Measurements from ENCODE around the gene C16orf96.
A peak's percentile ranks its signal among the peaks of the same experiment; 100 is the strongest.

The C16orf96 gene

GRCh38 chr16:4601036-4601863, 45.1 kb downstream of the C16orf96 start:
- DNase-seq (ENCODE audit: low read depth) = no peak

GRCh38 chr16:4601864-4602186, 45.7 kb downstream of the C16orf96 start:
- DNase-seq (ENCODE audit: low read depth) = no peak

GRCh38 chr16:4602331-4602730, 46.2 kb downstream of the C16orf96 start:
- no peak for DNase-seq (ENCODE audit: low read depth)

- no peak for DNase-seq (ENCODE audit: low read depth)
Measured at GRCh38 chr16:4603624-4604170, 47.6 kb downstream of the C16orf96 start.

- no peak for DNase-seq (ENCODE audit: low read depth)
Measured at GRCh38 chr16:4604401-4604800, 48.3 kb downstream of the C16orf96 start.

DNA sequence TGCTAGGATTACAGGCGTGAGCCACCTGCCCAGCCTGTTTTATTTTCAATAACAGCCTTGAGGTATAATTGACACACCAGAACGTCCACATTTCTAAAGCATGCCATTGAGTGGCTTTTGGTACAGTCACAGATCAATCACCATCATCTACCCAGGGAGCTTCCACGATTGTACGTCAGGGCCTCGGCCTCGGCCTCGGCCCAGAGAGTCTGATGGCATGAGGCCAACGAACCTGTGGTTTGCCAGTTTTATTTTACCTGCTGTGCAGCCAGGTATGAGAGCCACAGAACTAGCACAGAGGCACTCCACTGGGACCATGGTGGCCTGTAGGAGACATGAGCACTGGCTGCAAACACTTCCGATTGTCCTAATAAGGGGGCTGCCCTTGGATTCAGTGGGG, 50.2 kb downstream of the C16orf96 start:
- no peak for DNase-seq (ENCODE audit: low read depth)

GRCh38 chr16:4607841-4608703, 51.9 kb downstream of the C16orf96 start:
- no peak for DNase-seq (ENCODE audit: low read depth)

- no peak for DNase-seq (ENCODE audit: low read depth)
Measured at GRCh38 chr16:4608704-4608980, 52.5 kb downstream of the C16orf96 start.

DNA sequence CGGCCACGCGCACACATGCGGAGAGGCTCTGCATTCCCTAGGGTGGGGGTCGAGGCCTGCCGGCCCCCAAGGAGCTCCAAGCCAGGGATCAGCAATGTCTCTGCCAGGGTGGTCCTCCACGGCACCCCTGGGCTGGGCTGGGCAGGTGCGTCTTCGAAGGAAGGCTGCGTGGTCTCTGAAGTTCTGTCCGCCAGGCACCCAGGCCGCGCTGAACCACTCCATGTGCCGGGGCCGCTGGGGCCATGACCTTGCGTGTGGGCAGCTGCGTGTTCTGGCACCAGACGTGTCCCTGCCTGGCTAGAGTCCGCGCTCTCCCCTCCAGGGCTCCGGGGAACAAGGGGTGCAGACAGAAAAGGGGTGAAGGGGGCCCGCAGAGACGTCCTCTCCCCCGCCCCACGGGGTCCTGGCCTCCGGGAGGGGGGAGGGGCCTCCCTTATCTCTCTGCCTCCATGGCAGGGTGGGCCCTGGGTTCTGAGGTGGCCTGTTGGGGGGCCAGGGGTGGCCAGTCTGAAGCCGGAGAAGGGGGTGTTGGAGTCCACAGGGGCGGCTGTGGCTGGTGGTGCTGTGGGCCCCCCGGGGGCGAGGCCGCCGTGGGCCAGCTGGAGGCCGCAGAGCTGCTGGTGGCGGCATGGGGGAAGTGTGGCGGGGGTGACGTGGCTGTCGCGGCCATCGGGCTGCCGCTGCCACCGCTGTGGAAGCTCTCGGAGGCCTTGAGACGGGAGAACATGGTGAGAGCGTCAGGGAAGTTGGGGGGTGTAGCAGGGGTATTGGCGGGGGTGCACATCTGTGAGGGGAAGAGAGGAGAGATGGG, 53.3 kb downstream of the C16orf96 start:
- DNase-seq (ENCODE audit: low read depth) = no peak

DNA sequence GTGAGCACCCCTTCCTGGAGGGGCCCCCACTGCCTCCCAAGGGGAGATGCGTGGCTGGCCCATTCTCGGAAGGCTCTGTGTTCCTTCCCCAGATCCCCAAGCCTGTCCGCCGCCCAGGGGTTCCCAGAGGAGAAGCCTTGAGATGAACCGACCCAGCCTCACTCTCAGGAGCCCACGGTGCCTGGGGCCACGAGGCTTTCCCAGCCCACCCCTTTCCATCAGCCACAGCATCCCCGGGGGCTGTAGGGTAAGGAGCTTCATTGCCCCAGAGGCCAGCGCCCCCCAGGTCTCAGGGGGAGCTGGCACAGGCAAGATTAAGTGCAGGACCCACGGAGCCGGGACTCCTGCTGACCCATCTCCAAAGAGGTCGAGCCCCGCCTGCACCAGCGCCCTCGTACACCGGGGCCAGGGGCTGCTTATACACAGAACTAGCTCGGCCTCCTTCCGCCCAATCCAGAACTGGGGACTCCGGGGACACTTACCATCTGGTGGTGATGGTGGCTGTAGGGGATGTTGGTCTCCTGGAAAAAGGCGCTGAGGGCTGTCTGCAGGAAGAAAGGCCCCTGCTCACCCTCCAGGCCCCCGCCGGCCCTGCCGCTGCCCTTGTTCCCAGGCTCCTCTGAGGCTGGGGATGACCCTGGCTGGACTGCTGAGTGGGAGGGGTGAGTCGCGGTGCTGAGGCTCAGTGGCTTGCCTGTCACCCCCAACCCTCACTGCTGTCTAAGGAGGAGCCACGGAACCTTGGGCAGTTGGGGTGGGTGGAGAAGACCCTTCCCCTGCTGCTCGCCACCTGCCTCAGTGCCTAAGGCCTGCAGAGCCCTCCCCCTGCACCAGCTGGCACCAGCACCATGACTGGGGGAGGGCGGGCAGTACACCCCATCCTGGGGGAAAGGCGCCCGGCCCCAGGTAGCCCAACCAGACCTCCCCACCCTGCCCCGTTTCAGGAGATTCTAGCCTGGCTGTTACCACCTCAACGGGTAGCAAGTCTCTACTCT, 54.2 kb downstream of the C16orf96 start:
- DNase-seq (ENCODE audit: low read depth) = no peak

- no peak for DNase-seq (ENCODE audit: low read depth)
Measured at GRCh38 chr16:4611337-4612021, 55.3 kb downstream of the C16orf96 start.

DNA sequence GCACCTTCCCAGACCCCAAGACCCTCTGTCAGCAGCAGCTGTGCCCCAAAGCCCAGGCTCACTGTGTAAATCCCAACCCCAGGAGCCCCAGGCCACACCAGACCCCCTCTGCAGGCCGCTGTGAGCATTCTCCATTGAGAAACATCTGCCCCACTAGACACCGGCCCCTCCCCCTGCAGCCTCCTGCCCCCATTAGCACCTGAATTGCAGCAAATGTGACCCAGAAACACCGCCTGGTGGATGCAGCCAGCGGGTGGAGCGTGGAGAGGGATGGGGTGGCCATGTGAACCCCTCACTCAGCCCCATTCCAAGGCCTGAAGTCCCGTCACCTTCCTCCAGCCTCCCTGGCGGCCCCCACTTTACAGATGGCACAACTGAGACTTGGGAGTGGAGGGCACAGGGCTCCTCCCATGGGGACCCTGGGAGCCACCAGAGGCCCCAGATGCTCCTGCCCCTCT, 56.4 kb downstream of the C16orf96 start:
- DNase-seq (ENCODE audit: low read depth) = no peak

DNA sequence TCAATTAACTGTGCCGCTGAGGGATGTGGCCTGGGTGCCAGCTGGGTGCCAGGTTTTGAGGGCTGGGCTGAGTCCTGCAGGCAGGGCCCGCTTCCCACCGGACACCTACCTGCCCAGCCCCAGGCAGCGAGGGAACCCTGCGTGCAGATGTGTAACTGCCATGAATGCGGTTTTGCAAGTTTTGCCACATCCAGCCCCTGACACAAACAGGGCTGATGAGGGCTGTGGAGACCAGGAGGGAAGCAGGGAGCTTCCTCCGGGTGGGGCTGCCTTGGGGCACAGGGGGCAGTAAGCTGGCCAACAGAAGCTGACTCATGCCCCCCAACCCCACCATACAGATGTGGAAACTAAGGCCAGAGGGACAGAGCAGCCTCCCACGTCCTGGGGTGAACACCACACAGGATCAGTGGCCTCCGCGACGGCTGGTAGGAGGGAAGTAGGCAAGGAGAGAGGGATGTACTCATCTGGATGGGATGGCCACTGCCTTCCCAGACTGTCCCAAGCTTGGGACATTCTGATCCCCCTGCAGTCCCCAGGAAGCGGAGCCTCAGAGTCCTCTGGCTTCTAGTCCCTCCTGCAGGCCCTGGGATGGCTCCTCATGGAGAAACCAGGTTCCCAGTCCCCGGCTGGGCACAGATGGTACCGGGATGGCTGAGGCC, 57.0 kb downstream of the C16orf96 start:
- DNase-seq (ENCODE audit: low read depth) = no peak

GRCh38 chr16:4613636-4614570, 57.8 kb downstream of the C16orf96 start:
- no peak for DNase-seq (ENCODE audit: low read depth)

DNA sequence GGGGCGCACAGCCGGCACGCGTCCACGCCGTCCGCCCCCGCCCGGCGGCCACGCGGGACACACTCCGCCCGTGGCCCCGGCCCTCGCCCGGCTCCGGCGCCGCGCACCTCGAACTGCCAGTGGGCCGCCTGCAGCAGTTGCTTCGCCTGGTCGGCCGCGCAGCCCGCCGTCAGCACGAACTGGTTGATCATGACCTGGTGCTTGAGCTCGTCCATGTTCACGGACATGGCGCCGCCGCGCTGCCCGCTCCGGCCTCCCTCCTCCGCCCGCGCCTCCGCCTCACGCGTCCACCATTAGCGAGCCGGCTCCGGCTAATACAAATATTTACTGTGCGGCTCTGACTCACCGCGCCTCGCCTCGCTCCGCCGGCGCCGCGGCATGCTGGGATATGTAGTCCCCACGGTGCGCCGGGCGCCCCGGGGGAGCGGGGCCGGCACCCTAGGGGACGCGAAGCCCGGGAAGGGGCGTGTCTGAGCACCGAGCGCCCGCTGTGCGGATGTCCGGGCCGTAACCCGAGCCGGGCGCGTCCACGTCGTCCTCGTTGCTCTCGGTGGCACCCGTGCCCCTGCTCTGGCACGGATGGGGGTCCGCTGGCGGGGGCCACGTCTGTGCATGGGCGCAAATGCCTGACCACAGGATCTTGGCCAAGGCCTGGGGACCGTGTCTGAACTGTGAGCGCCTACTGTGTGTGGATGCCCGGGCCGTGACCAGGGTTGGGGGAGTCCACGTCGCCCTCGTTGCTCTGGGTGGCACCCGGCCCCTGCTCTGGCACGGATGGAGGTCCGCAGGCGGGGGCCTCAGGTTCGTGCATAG, 58.6 kb downstream of the C16orf96 start, which contains the start of gene UBALD1:
UBALD1 (minus strand) TSS at position 318 of the 813 bp plus-strand sequence; CDS start at position 227, 91 bp downstream.
- peak; percentile 73 for DNase-seq (ENCODE audit: low read depth)

DNA sequence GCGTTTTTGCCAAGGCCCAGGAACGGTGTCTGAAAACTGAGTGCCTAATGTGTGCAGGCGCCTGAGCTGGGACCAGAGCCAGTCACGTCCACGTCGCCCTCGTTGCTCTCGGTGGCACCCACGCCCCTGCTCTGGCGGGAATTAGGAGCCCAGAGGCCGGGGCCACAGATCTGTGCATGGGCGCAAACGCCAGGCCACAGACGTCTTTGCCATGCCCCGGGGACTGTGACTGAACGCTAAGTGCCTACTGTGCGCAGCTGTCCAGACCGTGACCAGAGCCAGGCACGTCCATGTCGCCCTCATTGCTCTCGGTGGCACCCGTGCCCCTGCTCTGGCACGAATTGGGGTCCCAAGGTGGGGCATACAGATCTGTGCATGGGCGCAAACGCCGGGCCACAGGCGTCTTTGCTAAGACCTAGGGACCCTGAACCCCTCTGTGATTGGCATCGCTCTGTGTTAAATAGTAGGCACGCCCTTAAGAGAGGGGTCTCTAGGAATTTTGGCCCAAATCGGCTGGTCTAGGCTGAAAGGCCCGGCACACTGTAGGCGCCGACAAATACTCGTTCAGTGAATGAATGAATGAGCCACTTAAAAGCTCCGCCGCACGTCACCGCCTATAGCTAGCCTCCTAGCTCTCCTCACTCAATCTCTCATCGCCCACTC, 59.4 kb downstream of the C16orf96 start:
- DNase-seq (ENCODE audit: low read depth) = no peak
